H1 (cell line): ENCODE measurements around the gene RTCA.
"Not testable (repeated sequence)": the region's sequence is repeated elsewhere in the genome, so short reads cannot be mapped to it uniquely, and the experiment has no call there.

Experiments
- POLR2A ChIP-seq, 2 experiments: IDR thresholded peaks; 1 replicate in 1 of 2; 2 replicates in 1 of 2; pipeline ENCODE4 v1.6.1; 2011; ENCODE audit warnings: low read depth in 2 of 2, low read length in 2 of 2, mild to moderate bottlenecking in 2 of 2; ENCODE audit errors: control extremely low read depth in 1 of 2
- RAD21 ChIP-seq, 2 experiments: IDR thresholded peaks in 1 of 2; conservative IDR thresholded peaks in 1 of 2; 2 replicates each; pipeline ENCODE4 v1.6.1; 2011; ENCODE audit warnings: low read depth in 2 of 2, low read length in 2 of 2, improper control_type of control experiment in 1 of 2, inconsistent platforms in 1 of 2, mild to moderate bottlenecking in 1 of 2, moderate library complexity in 1 of 2
- YY1 ChIP-seq: IDR thresholded peaks from 2 replicates; pipeline ENCODE4 v1.6.1; 2011; ENCODE audit warnings: low read depth, mild to moderate bottlenecking, low read length
- TF ChIP-seq, protein P1 (sequence below), 3 experiments: IDR thresholded peaks; 1 replicate in 2 of 3; 2 replicates in 1 of 3; pipeline versions ENCODE4 v1.5.1 to v1.6.1; 2011; ENCODE audit warnings: low read length in 3 of 3, mild to moderate bottlenecking in 3 of 3, inconsistent platforms in 2 of 3, low read depth in 1 of 3, moderate library complexity in 1 of 3; ENCODE audit not compliant: insufficient read depth in 1 of 3; ENCODE audit errors: control extremely low read depth in 1 of 3

DNA sequence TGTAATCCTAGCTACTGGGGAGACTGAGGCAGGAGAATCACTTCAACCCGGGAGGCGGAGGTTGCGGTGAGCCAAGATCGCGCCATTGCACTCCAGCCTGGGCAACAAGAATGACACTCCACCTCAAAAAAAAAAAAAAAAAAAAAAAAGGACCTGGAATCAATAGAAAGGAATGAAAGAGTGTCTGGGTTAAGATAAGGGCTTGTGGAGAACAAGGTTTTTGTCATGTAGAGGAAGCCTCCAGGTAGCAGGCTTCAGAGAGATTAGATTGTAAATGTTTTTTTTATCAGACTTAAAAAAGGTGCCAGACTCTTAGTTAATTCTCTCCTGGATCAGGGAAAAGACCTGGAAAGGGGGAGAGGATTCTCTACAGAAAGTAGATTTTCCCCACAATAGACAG lies 71.9 kb downstream of the RTCA start:
- not testable (repeated sequence) for TF ChIP-seq YY1; POLR2A (IDR thresholded peaks at IDR 0.05; ENCODE audit: control extremely low read depth in 1 of 2, low read depth in 2 of 2, low read length in 2 of 2); RAD21 (IDR thresholded peaks at IDR 0.05 in 1 of 2, conservative IDR thresholded peaks at IDR 0.05 in 1 of 2; ENCODE audit: low read depth in 2 of 2, low read length in 2 of 2)
- TF ChIP-seq, protein P1, sequence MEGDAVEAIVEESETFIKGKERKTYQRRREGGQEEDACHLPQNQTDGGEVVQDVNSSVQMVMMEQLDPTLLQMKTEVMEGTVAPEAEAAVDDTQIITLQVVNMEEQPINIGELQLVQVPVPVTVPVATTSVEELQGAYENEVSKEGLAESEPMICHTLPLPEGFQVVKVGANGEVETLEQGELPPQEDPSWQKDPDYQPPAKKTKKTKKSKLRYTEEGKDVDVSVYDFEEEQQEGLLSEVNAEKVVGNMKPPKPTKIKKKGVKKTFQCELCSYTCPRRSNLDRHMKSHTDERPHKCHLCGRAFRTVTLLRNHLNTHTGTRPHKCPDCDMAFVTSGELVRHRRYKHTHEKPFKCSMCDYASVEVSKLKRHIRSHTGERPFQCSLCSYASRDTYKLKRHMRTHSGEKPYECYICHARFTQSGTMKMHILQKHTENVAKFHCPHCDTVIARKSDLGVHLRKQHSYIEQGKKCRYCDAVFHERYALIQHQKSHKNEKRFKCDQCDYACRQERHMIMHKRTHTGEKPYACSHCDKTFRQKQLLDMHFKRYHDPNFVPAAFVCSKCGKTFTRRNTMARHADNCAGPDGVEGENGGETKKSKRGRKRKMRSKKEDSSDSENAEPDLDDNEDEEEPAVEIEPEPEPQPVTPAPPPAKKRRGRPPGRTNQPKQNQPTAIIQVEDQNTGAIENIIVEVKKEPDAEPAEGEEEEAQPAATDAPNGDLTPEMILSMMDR (IDR thresholded peaks at IDR 0.05; ENCODE audit: control extremely low read depth in 1 of 3, insufficient read depth in 1 of 3, low read depth in 1 of 3, low read length in 3 of 3), result not testable (repeated sequence)
